Left colon (tissue), 2 donors: ENCODE measurements around the gene EXTL1. TPM values are rescaled to one million over a fixed set of nuclear protein-coding genes. Genes with fewer than 3 reads are reported as not detected.
"Not testable (repeated sequence)": the region's sequence is repeated elsewhere in the genome, so short reads cannot be mapped to it uniquely, and the experiment has no call there.

Source experiments
- ATAC-seq: fragments of 200-7000 bp; cut with Tn5 transposase; one replicate; pipeline ENCODE4 v1.9.1; 2020; ENCODE audit warnings: mild to moderate bottlenecking, moderate library complexity
- DNase-seq, 2 donors: peaks; one replicate each; pipeline ENCODE4 v3.0.0-alpha.2; 2020
- intact Hi-C, 2 donors: fragments of 100-400 bp; cut with DNase I in 1 of 2; cut with micrococcal nuclease in 1 of 2; formaldehyde crosslinking; loops; one replicate each; pipeline versions ENCODE4 v1.11.2 to v1.14.0; 2022; cut with DNase I, micrococcal nuclease
- long read RNA-seq: library from polyadenylated mRNA; unstranded; transcript quantifications from one replicate; pipeline ENCODE4 v2.0.0, GENCODE V29; 2021
- total RNA-seq, 2 donors: library from RNA; stranded (reverse); fragmentation: NEBNext Ultra II Directional; extraction: Animal tissue kit (Norgen Biotek cat#: 25700); gene quantifications; one replicate each; pipeline ENCODE4 v1.2.1, GENCODE V29; 2021
- donor health status: DM: no; HTN: no; CAD: no.
- donor health status: DM: yes; HTN: yes; CAD: no.

EXTL1 gene, protein sequence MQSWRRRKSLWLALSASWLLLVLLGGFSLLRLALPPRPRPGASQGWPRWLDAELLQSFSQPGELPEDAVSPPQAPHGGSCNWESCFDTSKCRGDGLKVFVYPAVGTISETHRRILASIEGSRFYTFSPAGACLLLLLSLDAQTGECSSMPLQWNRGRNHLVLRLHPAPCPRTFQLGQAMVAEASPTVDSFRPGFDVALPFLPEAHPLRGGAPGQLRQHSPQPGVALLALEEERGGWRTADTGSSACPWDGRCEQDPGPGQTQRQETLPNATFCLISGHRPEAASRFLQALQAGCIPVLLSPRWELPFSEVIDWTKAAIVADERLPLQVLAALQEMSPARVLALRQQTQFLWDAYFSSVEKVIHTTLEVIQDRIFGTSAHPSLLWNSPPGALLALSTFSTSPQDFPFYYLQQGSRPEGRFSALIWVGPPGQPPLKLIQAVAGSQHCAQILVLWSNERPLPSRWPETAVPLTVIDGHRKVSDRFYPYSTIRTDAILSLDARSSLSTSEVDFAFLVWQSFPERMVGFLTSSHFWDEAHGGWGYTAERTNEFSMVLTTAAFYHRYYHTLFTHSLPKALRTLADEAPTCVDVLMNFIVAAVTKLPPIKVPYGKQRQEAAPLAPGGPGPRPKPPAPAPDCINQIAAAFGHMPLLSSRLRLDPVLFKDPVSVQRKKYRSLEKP
- total RNA-seq, result under 1 TPM in 1 of 2 donors, not detected in 1; 0.11 TPM
- long read RNA-seq, full-length matches to known transcripts, result 1 of 1 reads
- long read RNA-seq, partial matches to known transcripts, result 0 of 1 reads
- long read RNA-seq, other reads (novel, unspliced or antisense), result 0 of 1 reads

DNA sequence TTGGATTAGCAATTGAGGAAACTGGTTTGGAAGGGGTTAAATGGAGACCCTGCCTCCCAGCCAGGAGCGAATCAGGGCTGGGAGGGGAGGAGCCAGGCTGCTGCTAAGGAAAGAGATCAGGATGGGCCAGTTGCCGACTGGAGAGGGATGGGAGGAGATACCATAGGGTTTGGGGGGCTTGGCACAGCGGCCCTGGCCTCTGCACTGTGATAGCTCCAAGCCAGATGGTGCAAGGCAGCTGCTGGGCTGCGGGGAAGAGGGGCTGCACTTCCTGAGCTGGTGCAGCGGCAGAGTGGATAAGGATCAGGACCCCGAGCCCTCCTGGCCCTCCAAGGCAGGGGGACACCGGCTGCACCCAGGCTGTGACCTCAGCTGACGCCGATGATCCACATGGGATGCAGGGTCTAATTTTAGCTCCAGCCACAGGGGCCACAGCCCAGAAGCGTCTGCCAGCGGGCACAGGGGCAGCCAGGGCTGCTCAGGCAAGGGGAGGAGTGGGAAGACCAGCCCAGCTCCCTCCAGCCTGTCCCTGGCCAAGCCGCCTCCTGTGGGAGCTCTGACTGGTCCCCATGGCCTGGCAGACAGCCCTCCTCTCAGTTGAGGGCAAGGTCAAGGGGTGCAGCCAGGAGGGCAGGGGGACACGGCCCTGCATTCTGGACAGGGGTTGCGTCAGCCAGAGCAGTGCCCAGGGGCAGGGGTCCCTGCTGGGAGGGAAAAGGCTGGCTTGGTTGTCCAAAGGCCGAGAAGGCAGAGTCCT lies at the start of gene EXTL1:
TSS of gene EXTL1 (plus strand) at position 129 of the 757 bp plus-strand sequence. CDS start 872 bp downstream, outside the sequence.
- DNase-seq (no peak), ATAC-seq (no peak)
- intact Hi-C loops, result no loop called here

DNA sequence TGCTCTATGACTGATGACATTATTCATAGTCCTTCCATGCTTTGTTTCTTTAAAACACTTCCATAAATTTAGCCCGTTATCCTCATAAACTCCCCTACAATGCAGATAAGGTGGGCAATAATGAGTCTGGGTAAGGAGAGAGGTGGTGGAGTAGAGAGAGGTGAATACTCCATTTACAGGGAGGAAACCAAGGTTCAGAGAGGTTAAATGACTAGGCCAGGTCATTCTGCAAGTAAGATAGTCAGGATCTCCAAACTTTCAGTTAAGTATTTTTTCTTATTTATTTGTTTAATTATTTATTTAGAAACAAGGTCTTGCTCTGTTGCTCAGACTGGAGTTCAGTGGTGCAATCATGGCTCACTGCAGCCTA lies 49.8 kb upstream of the EXTL1 start:
- ATAC-seq (no peak), DNase-seq (no peak)
- intact Hi-C loops, result no loop called here

DNA sequence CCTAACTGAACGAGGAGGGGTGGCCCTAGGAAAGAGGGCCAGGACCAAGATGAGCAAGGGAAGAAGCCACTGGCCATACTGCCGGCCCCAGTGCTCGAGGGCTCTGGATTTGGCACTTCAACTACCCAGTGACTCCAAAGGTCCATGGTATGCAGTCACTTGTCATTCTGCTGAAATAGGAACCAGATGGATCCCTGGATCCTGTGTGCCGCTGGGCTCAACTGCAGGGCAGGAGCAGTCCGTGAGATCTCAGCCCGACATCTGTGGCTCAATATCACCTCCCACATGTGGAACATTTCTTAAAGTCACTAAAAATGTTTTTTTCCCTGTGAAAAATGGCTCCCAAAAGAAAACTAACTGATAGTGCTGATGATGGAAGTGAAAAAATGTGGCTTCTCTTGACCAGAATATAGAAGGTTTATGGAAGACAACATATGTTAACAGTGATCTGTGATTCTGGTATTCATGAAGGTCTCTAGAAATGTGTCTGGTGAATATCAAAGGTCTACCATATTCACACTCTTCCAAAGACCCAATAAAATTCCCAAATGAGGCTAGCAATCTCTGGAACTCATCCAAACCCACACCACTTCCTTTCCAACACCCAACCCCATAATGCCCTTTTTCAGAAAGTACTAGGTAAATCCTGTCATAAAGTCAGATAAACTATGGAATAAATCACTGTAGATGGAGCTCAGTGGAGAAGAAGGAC lies 47.8 kb upstream of the EXTL1 start:
- intact Hi-C loops, result no loop called here
- peak; percentile 32 for ATAC-seq
- no peak for DNase-seq

DNA sequence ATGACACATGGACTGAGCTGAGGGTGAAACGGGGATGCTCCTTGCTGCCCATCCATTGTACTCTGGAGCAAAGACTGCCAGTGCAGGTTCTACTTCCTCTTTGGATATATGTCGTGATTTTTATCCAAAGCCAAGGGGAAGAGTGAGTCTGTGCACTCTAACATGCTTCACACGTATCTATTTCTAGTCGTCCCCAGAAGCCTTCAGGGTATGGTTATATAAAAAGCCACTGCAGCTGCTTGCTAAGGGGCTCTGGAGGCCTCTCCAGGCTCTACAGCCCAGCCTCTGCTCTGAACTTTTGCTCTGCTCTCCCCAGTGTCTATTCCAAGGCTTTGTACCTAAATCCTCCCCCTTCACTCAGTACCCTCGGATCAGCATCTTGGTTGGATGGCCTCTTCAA lies 43.8 kb upstream of the EXTL1 start:
- ATAC-seq, result no peak
- DNase-seq, result no peak
- intact Hi-C loops, result no loop called here

DNA sequence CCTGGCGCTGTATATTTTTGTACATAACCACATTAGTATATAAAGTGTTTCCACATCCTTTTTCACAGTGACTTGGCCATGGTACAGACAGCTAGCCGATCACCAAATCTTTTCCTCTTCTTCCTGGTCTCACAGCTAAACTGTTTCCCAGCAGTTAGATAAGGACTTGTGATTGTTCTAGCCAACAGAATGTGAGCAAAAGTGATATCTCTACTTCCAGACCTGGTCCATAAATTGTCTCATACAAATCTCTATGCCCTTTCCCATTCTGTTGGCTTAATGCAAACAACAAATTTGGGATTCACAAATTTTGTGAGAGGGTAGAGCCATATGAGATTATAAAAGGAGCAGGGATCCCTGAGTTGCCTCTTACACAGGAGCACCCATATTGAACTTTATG lies 43.2 kb upstream of the EXTL1 start:
- ATAC-seq (no peak), DNase-seq (no peak)
- intact Hi-C loops, result no loop called here

DNA sequence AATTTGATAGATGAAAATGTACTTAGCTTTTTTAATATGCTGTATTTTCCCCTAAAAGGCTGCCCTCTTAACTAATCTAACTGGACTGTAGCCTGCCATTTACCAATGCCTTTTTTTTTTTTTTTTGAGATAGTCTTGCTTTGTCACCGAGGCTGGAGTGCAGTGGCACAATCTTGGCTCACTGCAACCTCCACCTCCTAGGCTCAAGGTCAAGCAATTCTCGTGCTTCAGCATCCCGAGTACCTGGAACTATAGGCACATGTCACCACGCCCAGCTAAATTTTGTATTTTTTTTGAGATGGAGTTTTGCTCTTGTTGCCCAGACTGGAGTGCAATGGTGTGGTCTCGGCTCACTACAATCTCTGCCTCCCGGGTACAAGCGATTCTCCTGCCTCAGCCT lies 42.4 kb upstream of the EXTL1 start:
- DNase-seq (no peak), ATAC-seq (no peak)
- intact Hi-C loops, result no loop called here

DNA sequence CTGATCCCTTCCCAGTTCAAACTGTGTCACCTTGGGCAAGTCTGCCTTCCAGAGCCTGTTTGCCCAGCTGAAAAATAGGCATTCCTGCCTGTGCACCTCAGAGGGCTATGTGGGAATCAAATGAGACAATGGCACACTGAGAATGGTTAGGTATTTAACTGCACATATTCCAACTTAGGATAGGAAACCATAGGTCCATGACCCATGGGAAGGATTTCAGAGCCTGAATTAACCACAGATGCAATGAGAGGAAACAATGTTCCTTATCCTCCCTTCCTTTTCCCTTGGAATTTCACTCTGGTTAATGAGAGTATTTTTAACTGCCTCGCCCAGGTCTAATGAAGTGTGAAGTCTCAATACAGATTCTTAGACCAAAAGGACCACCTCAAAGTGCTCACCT lies 36.4 kb upstream of the EXTL1 start:
- intact Hi-C loops, result no loop called here
- no peak for ATAC-seq
- no peak for DNase-seq

DNA sequence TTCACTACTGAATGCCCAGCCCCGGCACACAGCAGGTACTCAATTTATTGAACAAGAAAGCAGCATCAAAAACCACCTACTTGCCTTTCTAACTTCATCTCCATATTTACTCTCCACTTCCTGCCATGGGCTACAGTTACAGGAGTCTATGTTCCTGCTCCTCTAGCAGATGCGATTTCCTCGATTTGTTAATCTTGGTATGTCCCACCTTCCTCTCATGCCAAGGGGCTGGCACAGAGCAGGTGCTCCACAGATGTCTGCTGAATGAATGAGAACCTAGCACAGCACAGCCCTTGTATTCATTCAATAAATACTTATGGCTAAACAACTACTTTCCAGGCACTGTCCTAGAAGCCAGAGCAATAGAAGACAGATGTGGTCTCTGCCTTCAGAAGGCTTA lies 35.9 kb upstream of the EXTL1 start:
- ATAC-seq (no peak), DNase-seq (no peak)
- intact Hi-C loops, result no loop called here

DNA sequence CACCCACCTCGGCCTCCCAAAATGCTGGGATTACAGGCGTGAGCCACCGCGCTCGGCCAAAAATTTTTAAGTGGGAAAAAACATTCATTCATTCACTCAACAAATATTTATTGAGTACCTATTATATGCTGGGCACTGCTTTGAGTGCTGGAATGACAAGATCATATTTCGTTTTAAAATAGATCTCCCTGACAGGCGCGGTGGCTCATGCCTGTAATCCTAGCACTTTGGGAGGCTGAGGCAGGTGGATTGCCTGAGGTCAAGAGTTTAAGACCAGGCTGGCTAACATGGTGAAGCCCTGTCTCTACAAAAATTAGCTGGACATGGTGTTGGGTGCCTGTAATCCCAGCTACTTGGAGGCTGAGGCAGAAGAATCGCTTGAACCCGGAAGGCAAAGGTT lies 34.8 kb upstream of the EXTL1 start:
- DNase-seq, intact Hi-C loops, ATAC-seq: not testable (repeated sequence)

DNA sequence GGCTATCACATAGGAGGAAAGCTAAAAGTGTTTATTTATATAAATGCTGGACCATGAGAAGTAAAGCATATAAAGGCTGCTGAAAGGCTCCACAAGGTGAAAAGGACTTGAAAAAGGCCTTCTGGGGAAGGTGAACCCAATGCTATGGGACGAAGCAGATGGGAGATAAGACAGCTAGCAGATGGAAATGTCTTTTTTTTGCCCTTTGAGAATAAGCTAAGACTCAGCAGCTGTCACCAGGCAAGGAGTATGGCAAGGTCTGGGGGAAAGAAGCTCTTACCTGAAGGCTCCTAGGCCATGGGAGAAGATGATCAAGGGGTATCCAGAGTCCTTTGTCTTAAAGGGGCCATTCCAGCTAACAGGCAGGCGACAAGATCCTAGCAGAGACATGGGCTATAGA lies 33.6 kb upstream of the EXTL1 start:
- DNase-seq (no peak), ATAC-seq (no peak)
- intact Hi-C loops, result no loop called here

DNA sequence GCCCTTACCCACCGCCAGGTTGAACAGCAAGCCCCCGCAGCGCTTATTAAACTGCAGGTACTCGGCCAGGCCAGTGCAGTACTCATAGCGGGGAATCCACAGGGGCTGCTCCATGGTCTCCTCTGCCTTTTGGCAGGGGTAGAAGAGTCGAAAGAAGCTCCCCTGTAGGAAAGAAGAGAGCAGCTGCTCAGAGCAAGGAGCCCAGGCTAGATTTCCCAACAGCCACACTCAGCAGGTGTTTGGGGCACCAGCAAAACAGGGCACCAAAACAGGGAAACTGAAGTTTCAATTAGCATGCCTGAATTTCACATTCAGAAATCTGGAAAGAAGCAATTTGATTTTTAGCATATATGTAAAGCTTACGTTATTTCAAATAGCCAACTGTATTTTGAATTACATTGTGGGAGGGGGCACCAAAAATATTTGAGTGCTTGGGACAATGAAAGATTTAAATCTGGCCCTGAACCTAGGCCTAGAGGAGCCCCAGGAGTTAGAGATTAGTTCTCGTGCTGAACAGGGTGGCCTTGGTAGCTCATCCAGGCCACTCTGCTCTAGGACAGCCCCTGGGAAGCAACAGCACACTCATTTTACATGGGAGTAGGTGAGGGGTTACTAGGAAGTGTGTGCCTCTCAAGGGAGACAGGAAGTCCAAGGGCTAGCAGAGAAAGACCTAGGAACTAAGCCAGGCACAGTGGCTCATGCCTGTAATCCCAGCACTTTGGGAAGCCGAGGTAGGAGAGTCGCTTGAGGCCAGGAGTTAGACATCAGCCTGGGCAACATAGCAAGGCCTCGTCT lies 31.9 kb upstream of the EXTL1 start:
- intact Hi-C loops, result no loop called here
- ATAC-seq, result no peak

DNA sequence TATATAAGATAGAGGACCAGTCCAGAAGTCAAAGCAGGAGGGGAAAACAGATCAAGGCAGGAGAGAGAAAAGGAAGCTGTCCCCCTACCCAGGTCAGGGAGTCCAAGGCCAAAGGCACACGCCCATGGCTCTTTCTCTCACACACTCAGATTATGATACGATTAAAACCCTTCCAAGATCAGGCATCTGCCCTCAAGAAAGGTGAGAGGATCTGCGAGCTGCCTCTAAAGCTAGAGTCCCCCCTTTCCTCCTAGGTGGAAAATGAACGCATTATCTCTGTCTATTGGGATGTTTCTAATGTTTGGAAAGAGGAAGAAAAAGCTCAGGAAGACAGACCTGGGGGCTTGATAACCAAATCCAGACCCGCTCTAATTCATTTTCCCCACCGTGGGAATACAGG lies 31.3 kb upstream of the EXTL1 start:
- intact Hi-C loops, result no loop called here

More for the DNA sequence above, 31.9 kb upstream of the EXTL1 start:
- no peak for DNase-seq

DNA sequence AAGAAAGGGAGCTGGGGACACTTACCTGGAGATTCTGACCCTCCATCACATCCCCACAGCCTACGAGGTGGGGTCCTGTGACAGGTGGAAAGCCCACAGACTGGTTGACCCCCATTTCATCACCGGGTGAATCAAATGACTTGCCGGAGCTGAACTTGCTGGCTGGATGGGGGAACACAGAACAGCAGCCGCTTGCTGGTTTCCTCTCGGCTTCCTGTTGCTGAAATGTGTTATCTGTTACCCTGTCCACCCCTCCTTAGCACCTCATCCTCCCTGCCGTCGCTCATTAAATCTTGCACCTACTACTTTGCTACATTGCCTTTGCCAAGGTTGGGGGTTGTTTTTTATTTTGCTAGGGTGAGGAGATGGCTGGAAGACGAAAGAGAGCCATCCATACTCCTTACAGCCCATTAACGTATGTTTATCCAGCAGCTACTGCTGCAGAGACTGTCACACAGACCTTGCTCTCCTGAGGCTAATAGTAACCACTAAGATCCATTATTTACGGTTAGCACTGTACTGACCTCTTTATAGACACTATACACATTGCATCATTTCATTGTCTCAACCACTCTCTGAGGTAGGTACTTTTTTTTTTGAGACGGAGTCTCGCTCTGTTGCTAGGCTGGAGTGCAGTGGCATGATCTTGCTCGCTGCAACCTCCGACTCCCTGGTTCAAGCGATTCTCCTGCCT lies 30.7 kb upstream of the EXTL1 start:
- peak in 1 of 2 donors; percentile 15 for DNase-seq
- intact Hi-C loops, result no loop called here
- ATAC-seq, result no peak

More for the DNA sequence above, 31.3 kb upstream of the EXTL1 start:
- ATAC-seq (no peak), DNase-seq (no peak)

DNA sequence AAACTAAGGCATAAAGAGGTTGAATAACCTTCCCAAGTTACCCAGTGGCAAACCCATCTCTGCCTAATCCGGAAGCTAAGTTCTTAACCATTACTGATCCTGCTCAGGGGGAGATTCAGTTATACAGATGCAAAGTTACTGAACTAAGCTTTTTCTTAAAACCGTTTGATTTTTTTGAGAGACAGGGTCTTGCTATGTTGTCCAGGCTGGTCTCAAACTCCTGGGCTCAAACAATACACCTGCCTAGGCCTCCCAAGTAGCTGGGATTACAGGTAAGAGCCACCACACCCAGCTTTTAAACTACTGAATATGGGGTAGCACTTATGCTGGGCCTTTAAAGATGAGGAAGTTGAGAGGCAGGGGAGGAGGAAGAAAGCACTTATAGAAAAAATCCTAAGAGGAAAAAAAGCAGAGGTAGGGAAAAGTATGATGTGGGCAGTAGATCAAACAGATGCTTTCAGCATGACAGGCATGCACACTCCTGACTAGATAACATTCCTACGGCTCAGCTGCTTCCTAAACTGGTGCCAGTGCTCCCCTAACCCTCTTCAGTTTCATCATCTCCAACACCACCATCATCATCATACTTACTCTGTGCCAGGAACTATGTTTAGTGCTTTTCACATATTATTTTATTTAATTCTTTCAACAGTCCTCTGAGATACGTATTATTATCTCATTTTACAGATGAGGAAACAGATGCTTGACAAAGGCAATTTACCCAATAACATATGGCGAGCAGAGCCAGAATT lies 29.5 kb upstream of the EXTL1 start:
- DNase-seq (no peak), ATAC-seq (no peak)
- intact Hi-C loops, result no loop called here

DNA sequence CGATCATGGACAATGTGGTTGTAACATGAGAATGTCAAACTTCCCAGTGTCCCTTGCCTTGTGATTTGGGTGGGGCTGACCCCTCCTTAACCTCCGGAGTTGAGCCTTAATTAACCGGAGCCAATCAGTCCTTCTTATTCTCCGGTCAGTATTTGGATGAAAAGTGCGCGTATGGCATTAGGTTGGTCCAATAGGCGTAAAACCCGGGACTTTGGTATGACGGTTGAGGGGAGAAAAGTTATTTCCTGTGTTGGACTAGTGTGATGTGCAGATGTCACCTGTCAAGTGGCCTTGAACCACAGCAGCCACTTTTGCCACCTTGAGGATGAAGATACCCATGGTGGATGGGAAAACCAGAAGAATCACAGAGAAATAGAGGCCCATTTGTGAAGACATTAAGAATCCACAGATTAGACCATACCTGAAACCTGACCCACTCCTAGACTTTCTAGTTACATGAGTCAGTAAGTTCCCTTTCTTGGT lies 28.8 kb upstream of the EXTL1 start:
- DNase-seq (no peak), ATAC-seq (no peak)
- intact Hi-C loops, result no loop called here

DNA sequence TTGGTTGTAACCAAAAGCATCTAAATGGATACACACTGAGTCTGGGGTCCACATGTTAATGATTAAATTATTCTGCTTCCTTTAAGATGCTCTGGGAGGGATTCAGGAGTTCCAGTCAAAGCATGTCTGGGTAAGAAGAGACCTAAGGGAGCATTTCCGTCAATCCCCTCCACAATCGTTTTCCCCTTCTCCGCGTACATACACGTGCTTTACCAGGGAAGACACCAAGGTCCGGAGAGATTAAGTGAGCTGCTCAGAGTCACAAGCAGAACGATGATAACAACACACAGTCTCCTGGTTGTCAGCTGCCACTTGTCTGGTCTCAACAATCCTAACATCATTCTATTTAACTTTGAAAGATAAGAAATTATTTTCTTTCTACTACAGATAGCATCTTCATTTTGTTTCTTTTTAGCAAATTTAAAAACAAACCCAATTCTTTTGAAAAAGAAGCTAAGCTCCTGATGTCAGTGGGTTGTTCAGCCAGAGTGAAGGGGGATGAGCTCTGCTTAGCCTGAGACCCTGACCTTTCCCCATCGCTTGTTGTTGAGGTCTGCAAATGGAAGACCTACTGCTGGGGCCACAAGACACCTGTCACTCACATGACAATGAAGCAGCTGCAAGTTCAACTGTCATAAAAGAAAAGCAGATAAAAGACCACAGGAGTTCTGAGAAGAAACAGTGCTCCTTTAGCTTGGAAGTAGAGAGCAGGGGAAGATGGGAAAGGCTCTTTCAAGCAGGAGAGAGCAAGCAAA lies 28.2 kb upstream of the EXTL1 start:
- no peak for ATAC-seq
- no peak for DNase-seq
- intact Hi-C loops, result no loop called here
